ENCODE measurements around the gene TPCN2. TPM values are rescaled to one million over a fixed set of nuclear protein-coding genes. Genes with fewer than 3 reads are reported as not detected.

TPCN2 gene
- total RNA-seq, 1 donor from 2014 or later: 36.2 TPM

GRCh38 chr11:69034123-69034867, 14.4 kb upstream of the TPCN2 start:
- ATAC-seq (no peak), DNase-seq (ENCODE audit: low spot score) (no peak)
- intact Hi-C loops (cut with DNase I): no loop called here

GRCh38 chr11:69035150-69035945, 13.4 kb upstream of the TPCN2 start:
- ATAC-seq: peak; percentile 84
- intact Hi-C loops (cut with DNase I): no loop called here
- peak; percentile 78 for DNase-seq (ENCODE audit: low spot score)

GRCh38 chr11:69035946-69036340, 12.8 kb upstream of the TPCN2 start:
- intact Hi-C loops (cut with DNase I): no loop called here
- ATAC-seq (peak; percentile 74), DNase-seq (ENCODE audit: low spot score) (no peak)

- intact Hi-C loops (cut with DNase I): no loop called here
- DNase-seq (ENCODE audit: low spot score) (no peak), ATAC-seq (no peak)
Observed at GRCh38 chr11:69037074-69037473, 11.7 kb upstream of the TPCN2 start.

GRCh38 chr11:69037544-69037943, 11.2 kb upstream of the TPCN2 start:
- intact Hi-C loops (cut with DNase I): no loop called here
- ATAC-seq: no peak

GRCh38 chr11:69039501-69039900, 9.2 kb upstream of the TPCN2 start:
- intact Hi-C loops (cut with DNase I): no loop called here
- DNase-seq (ENCODE audit: low spot score) (no peak), ATAC-seq (no peak)

More at GRCh38 chr11:69037544-69037943, 11.2 kb upstream of the TPCN2 start:
- DNase-seq (ENCODE audit: low spot score): no peak

- intact Hi-C loops (cut with DNase I): no loop called here
- ATAC-seq (no peak), DNase-seq (ENCODE audit: low spot score) (no peak)
Observed at GRCh38 chr11:69040051-69040450, 8.7 kb upstream of the TPCN2 start.

- ATAC-seq: peak; percentile 60
- no peak for DNase-seq (ENCODE audit: low spot score)
- intact Hi-C loops (cut with DNase I): no loop called here
Observed at GRCh38 chr11:69040581-69041260, 8.0 kb upstream of the TPCN2 start.

GRCh38 chr11:69041516-69041915, 7.2 kb upstream of the TPCN2 start:
- ATAC-seq: no peak
- intact Hi-C loops (cut with DNase I): no loop called here
- DNase-seq (ENCODE audit: low spot score): no peak

- DNase-seq (ENCODE audit: low spot score): peak; percentile 84
- peak; percentile 53 for ATAC-seq
- intact Hi-C loops (cut with DNase I): no loop called here
Observed at GRCh38 chr11:69044111-69045013, 4.4 kb upstream of the TPCN2 start.

GRCh38 chr11:69048031-69048693, 570 bp upstream of the TPCN2 start:
- ATAC-seq: no peak
- DNase-seq (ENCODE audit: low spot score): no peak
- intact Hi-C loops (cut with DNase I): no loop called here

- intact Hi-C loops (cut with DNase I): no loop called here
- no peak for DNase-seq (ENCODE audit: low spot score)
- ATAC-seq: peak; percentile 8
Observed at GRCh38 chr11:69049490-69049867, 747 bp downstream of the TPCN2 start.

GRCh38 chr11:69050592-69051380, 2.1 kb downstream of the TPCN2 start:
- ATAC-seq: no peak
- intact Hi-C loops (cut with DNase I): loop anchor here (10.0 kb wide), 1 partner anchor 146 kb away; the partner anchor contains the start of genes IGHMBP2 and MRPL21
- DNase-seq (ENCODE audit: low spot score): no peak

- intact Hi-C loops (cut with DNase I): loop anchor here (10.0 kb wide), 1 partner anchor 147 kb away; the partner anchor contains the start of genes IGHMBP2 and MRPL21
- ATAC-seq: no peak
- DNase-seq (ENCODE audit: low spot score): no peak
Observed at GRCh38 chr11:69051381-69052342, 2.9 kb downstream of the TPCN2 start.

GRCh38 chr11:69052343-69053168, 3.8 kb downstream of the TPCN2 start:
- intact Hi-C loops (cut with DNase I): loop anchor here (10.0 kb wide), 1 partner anchor 148 kb away; the partner anchor contains the start of genes IGHMBP2 and MRPL21
- ATAC-seq (no peak), DNase-seq (ENCODE audit: low spot score) (no peak)

Measured in sciatic nerve (tissue), 2 donors.